VCaP (cell line): ENCODE data around the gene CFAP221.
A peak's percentile ranks its signal among the peaks of the same experiment; 100 is the strongest.

Experiments
- H3K27ac ChIP-seq: fragments of 450-650 bp; 2 replicates; pipeline ENCODE4 v1.5.1; 2017
- TF ChIP-seq, protein P1 (sequence below): fragments of 450-650 bp; conservative IDR thresholded peaks from 2 replicates; pipeline ENCODE4 v1.5.1; 2017; ENCODE audit warnings: mild to moderate bottlenecking, moderate library complexity

The CFAP221 gene

DNA sequence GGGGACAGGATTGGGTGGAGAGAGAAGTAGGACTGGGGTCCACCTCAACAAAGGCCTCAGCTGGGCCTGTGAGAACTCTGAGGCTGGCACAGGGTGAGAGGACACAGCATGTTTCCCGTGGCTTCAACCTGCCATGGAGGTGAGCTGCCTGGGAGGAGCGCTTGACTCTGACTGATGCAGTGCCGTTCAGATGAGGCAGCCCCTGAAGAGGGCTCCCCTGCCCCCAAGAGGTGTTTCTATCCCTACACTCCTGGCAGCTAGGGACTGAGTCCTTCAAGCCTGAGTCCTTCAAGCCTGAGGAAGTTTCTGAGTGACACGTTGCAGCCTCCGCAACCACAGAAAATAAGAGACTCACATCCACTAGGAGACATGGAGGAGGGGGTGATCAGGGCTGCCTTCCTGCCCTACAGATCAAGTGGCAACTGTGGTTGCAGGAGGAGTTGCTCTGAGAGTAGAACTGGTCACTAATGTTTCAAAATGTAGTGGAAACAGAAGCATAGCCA, 85.1 kb downstream of the CFAP221 start:
- TF ChIP-seq, protein P1, sequence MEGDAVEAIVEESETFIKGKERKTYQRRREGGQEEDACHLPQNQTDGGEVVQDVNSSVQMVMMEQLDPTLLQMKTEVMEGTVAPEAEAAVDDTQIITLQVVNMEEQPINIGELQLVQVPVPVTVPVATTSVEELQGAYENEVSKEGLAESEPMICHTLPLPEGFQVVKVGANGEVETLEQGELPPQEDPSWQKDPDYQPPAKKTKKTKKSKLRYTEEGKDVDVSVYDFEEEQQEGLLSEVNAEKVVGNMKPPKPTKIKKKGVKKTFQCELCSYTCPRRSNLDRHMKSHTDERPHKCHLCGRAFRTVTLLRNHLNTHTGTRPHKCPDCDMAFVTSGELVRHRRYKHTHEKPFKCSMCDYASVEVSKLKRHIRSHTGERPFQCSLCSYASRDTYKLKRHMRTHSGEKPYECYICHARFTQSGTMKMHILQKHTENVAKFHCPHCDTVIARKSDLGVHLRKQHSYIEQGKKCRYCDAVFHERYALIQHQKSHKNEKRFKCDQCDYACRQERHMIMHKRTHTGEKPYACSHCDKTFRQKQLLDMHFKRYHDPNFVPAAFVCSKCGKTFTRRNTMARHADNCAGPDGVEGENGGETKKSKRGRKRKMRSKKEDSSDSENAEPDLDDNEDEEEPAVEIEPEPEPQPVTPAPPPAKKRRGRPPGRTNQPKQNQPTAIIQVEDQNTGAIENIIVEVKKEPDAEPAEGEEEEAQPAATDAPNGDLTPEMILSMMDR: no peak

DNA sequence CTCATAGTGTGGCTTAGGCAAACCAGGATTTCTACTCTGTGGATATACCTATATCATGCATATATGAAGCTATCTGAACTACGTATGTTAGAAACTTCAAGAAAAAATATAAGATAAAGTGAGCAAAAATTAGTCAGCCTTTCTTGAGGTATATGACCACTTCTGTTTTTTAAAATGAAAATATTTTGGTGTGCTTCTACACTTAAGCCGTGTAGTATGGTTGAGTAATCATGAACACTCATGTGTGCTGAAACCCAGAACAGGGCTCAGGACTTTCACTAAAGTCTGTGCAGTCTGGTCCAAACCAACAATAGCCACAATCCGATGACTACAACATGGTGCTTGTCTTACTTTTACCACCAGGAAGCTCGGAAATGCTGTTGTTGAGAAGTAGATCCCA, 85.9 kb downstream of the CFAP221 start:
- TF ChIP-seq, protein P1: no peak
- no peak overlapping the region for H3K27ac ChIP-seq

More for the DNA sequence above, 85.1 kb downstream of the CFAP221 start:
- H3K27ac ChIP-seq: no peak overlapping the region

DNA sequence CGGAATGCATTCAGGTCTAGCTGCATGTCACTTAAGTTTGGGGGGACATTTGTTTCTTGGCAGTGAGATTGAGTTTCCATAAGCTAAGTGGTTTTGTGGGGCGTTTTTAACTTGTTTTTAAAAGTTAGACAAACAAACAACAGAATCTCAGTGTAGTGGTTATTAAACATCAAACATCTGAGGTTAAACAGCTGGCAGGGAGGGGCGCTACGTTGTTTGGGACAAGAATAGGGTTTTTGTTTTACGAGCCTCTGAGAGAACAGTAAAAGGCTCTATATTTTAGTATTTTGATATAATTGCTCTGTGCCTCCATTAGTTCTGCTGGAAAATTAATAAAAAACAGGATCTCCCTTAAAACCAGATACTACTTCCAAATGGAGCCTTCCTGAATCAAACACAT, 93.1 kb downstream of the CFAP221 start:
- no peak overlapping the region for H3K27ac ChIP-seq
- TF ChIP-seq, protein P1: no peak

DNA sequence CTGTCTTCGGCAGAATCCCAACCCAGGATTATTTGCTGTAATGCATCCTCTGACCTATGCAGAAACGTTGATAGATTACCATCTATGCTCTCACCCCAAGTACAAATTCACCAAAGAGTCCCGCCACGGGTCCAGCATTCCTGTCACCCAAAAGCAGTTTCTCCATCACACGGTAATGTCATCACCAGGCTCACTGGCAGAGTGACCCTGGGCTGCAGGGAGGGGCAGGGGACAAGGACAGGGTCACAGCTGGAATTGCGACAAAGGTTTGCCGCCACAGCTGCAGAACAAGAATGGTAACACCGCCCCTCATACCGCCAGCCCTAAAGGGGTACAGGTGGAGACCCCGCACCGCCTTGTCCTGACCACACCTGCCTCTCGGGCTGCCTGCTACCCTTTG, 94.0 kb downstream of the CFAP221 start:
- TF ChIP-seq, protein P1: no peak
- no peak overlapping the region for H3K27ac ChIP-seq

DNA sequence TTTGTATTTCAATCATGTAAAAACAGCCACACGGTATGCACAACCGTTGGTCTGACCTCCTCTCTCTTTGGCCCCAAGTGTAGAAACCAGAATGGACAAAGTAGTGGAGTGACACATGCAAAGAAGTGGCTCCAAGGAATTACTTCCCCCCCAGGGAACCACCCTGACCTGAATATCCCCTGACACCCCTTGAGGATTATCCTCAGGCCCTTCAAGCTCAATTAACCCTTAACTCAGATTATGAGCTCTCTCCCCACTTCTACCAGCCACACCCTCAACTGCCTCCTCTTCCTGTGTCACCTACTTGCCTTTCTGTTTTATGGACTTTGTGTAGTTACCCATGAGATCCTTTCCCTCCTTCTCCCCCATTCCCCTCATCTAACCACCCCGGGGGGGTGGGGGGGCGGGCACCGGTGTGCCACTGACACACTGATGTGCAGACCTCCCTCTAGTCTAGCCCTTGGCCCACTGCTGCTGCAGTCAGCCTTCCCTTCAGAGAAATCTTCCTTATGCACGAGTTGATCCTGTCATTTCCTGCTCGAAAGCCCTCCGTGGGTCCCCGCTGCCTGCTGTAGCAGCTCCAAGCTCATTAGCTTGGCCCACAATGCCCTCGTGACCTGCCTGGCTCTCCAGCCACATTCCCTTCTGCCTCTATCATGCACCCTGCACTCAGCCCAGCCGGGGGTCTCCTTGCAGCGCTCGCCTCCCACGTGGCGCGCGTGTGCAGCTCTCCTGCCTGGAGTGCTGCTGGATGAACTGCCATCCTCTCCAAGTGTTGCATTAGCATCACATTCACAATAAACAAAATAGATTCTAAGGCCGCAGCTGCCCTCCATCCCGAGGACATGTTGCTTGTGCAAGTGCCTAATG, 94.7 kb downstream of the CFAP221 start:
- TF ChIP-seq, protein P1: no peak
- H3K27ac ChIP-seq: no peak overlapping the region

DNA sequence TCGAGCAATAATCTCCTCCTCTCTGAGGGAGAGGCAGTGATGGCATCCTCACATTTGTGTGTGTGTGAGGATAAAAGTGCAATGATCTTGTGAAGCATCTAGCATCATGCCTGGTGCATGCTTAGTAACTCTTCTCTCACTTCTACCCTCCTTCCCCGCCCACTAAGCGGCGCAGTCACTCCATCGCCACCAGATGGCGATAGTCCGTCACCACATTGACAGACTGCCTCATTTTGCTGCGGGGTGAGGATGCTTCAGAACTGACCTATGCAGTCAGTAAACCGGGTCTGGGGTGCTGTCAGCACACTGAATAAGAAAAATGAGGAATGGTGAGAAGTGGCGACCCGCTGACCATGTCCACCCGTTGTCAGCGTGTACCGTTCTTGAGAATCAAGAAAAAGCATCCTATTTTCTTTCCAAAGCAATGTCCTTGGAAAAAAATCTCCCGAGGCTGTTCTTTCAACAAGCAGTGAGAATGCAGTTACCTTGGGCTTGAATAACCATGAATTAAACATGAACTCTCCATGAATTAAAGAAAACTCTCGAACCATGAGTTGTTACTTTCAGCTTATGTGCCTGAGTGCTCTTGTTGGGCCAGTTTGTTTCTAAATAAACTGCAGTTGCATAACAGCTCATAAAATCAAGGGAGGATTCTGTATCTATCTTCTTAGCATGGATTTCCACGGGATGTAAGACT, 97.5 kb downstream of the CFAP221 start:
- TF ChIP-seq, protein P1: peak; percentile 96
- H3K27ac ChIP-seq: no peak overlapping the region

DNA sequence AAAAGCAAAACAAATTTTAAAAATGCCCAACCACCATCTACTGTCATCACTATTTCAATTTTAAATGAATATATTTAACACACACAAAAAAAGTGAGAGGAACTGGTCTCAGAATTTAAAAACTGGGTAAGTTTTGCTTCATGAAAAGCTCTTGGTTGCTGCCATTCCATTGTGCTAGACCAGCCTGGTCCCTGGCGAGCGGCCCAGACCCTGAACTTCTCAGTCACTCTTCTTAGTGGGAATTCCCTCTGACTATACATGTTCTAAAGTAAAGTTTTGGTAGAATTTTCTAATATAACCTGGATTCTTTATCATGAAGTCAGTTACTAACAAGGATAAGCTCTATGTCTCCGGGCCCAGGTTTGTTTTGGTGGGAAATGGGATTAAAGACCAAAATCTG, 99.9 kb downstream of the CFAP221 start:
- TF ChIP-seq, protein P1: no peak
- no peak overlapping the region for H3K27ac ChIP-seq
